ENCODE results near the gene SPRED3. TPM values are rescaled to one million over a fixed set of nuclear protein-coding genes. Genes with fewer than 3 reads are reported as not detected.
A peak's percentile ranks its signal among the peaks of the same experiment; 100 is the strongest.
"Not testable (repeated sequence)": the region's sequence is repeated elsewhere in the genome, so short reads cannot be mapped to it uniquely, and the experiment has no call there.

The SPRED3 gene
- total and polyA plus RNA-seq, 7 experiments from 2014 or later: 0.12 to 2.9 (median 2.6) TPM

DNA sequence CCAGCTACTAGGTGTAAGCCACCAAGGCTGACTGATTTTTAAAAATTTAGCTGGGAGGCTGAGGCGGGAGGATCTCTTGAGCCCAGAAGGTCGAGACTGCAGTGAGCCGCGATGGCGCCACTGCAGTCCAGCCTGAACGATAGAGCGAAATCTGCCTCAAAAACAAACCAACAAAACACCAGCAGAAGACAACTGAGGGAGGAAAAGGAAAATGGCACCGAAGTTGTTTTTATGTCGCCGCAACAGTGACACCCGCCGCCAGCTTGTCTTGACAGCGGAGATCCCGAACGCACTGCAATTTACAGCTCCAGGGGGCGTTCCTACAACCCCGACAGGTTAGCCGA is 14.1 kb downstream of the SPRED3 start:
- H3K9me3 ChIP-seq (ENCODE audit: control insufficient read depth in 2 of 3, low read length in 3 of 3): no peaks in the 10 kb centered on the region
- intact Hi-C loops (cut with micrococcal nuclease): loop anchor here (1.0 to 5.0 kb wide), 13 partner anchors 14 to 1010 kb away; partner anchors contain the start of genes ECH1 (in 1 of the 2), EIF3K (in 1 of the 2), GGN (in 1 of the 2) and PLEKHG2 (in 1 of the 2)
- H3K36me3 ChIP-seq (ENCODE audit: control insufficient read depth in 2 of 3, insufficient read depth in 3 of 3, low read length in 3 of 3): peaks cover 0 to 25% (median 0%) of the 10 kb centered on the region in 3 experiments
- Mint-ChIP-seq H3K36me3 (peaks cover 0 to 10% (median 3%) of the 10 kb centered on the region in 5 donors), H3K4me3 (peak overlapping the region; percentile 79 to 98 (median 90)), H3K27me3 (peaks cover 0 to 10% (median 0%) of the 10 kb centered on the region in 5 donors), H3K9me3 (no peaks in the 10 kb centered on the region), H3K4me1 (peaks cover 7 to 21% (median 19%) of the 10 kb centered on the region in 7 donors), H3K27ac (peak overlapping the region; percentile 79 to 97 (median 95))
- DNase-seq (no peak), ATAC-seq (no peak)
- H3K4me1 ChIP-seq (ENCODE audit: control insufficient read depth in 2 of 2, insufficient read depth in 2 of 2, low read length in 2 of 2): peaks cover 5 to 8% of the 10 kb centered on the region in 2 donors
- ChIA-PET CTCF (interaction anchor here (0.6 to 2.3 kb wide), 27 partner anchors 9 to 550 kb away, joined by 3 to 18 read pairs (median 3); partner anchors contain the start of genes CATSPERG, EIF3K, GGN and KCNK6), POLR2A (interaction anchor here (0.7 to 4.0 kb wide), 19 partner anchors 8 to 531 kb away, joined by 3 to 40 read pairs (median 5); partner anchors contain the start of genes ACTN4, CATSPERG, EIF3K and GGN)
- peak overlapping the region; percentile 40 for H3K4me3 ChIP-seq (ENCODE audit: low read length)
- peak overlapping the region; percentile 77 for H3K27ac ChIP-seq (ENCODE audit: low read depth, low read length)
- H3K27me3 ChIP-seq (ENCODE audit: control insufficient read depth in 2 of 2, insufficient read depth in 2 of 2, low read length in 2 of 2): no peaks in the 10 kb centered on the region

DNA sequence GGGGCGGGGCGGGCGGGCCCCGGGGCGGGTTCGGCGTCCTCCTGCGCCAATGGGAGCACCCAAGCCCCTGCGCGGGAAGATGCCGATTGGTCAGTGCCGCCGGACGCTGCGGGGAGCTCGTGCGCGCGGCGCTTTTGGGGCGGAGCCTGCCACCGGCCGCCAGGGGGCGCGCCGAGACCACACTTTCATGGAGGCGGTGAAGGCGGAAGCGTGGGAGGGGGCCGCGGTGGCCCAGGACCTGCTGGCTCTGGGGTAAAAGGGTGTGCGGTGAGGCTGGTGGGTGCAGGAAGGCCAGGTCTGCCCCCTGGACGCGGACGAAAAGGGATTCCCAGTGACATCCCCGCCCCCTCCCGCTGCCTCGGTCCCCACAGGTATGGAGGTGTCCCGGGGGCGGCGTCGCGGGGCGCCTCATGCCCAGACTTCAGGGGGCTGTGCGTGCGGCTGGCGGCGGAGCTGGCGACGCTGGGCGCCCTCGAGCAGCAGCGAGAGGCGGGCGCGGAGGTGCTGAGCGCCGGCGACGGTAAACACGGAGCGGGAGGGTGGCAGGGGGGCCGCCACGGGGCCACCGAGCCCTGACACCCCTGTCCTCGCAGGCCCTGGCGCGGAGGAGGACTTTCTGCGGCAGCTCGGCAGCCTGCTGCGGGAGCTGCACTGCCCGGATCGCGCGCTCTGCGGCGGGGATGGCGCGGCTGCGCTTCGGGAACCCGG is 14.6 kb downstream of the SPRED3 start, which contains the start of gene FAM98C:
FAM98C (plus strand) TSS at position 127 of the 708 bp plus-strand sequence; CDS start at position 188, 61 bp downstream.
- Histone ChIP-seq H3K27me3 (ENCODE audit: control insufficient read depth in 2 of 2, insufficient read depth in 2 of 2, low read length in 2 of 2) (no peaks in the 10 kb centered on the region), H3K4me1 (ENCODE audit: control insufficient read depth in 2 of 2, insufficient read depth in 2 of 2, low read length in 2 of 2) (peaks cover 5 to 8% of the 10 kb centered on the region in 2 donors), H3K9me3 (ENCODE audit: control insufficient read depth in 2 of 3, low read length in 3 of 3) (no peaks in the 10 kb centered on the region), H3K27ac (ENCODE audit: low read depth, low read length) (peak within 1 kb of the TSS; percentile 83), H3K36me3 (ENCODE audit: control insufficient read depth in 2 of 3, insufficient read depth in 3 of 3, low read length in 3 of 3) (peaks cover 0 to 28% (median 0%) of the 10 kb centered on the region in 3 experiments), H3K4me3 (ENCODE audit: low read length) (peak within 1 kb of the TSS; percentile 79)
- intact Hi-C loops (cut with micrococcal nuclease): loop anchor here (1.0 to 5.0 kb wide), 22 partner anchors 14 to 1009 kb away; partner anchors contain the start of genes GGN (in 2 of the 2), MRPS12 (in 2 of the 2), SARS2 (in 2 of the 2) and SPRED3 (in 2 of the 2)
- Mint-ChIP-seq H3K27me3 (peaks cover 0 to 10% (median 0%) of the 10 kb centered on the region in 5 donors), H3K9me3 (no peaks in the 10 kb centered on the region), H3K27ac (peak within 1 kb of the TSS; percentile 79 to 97 (median 95)), H3K4me1 (peaks cover 7 to 21% (median 19%) of the 10 kb centered on the region in 7 donors), H3K4me3 (peak within 1 kb of the TSS; percentile 79 to 98 (median 90)), H3K36me3 (peaks cover 0 to 11% (median 3%) of the 10 kb centered on the region in 5 donors)
- ChIA-PET CTCF (interaction anchor here (0.6 to 2.3 kb wide), 28 partner anchors 10 to 549 kb away, joined by 3 to 18 read pairs (median 3); partner anchors contain the start of genes CATSPERG, EIF3K, GGN and KCNK6), POLR2A (interaction anchor here (0.7 to 4.0 kb wide), 21 partner anchors 9 to 531 kb away, joined by 3 to 40 read pairs (median 5); partner anchors contain the start of genes ACTN4, CATSPERG, EIF3K and GGN)
- peak; percentile 98 for ATAC-seq
- DNase-seq: peak; percentile 97 to 99 (median 99)

GRCh38 chr19:38404858-38405257 is 16.4 kb downstream of the SPRED3 start:
- no peak for DNase-seq
- no peak overlapping the region for H3K27ac ChIP-seq (ENCODE audit: low read depth, low read length)
- intact Hi-C loops (cut with micrococcal nuclease): loop anchor here in 1 of 2 donors (5.0 kb wide), 1 partner anchor 1007 kb away; the partner anchor contains the start of gene PLEKHG2
- no peak overlapping the region for H3K4me3 ChIP-seq (ENCODE audit: low read length)
- Mint-ChIP-seq H3K4me1 (peaks cover 7 to 23% (median 19%) of the 10 kb centered on the region in 7 donors), H3K9me3 (no peaks in the 10 kb centered on the region), H3K27me3 (peaks cover 0 to 5% (median 0%) of the 10 kb centered on the region in 5 donors), H3K36me3 (peaks cover 0 to 13% (median 6%) of the 10 kb centered on the region in 5 donors), H3K27ac (peak overlapping the region in 5 of 9 donors; percentile 14 to 65 (median 48)), H3K4me3 (peak overlapping the region; percentile 55 to 96 (median 88))
- ChIA-PET CTCF (interaction anchor here (1.0 to 1.2 kb wide), 2 partner anchors 9 to 525 kb away, joined by 3 to 4 read pairs; no protein-coding TSS in a partner anchor), POLR2A (interaction anchor here (0.7 to 4.0 kb wide), 4 partner anchors 15 to 526 kb away, joined by 3 to 40 read pairs (median 16); partner anchors contain the start of genes EIF3K, MAP4K1, MRPS12 and PSMD8)
- ATAC-seq: no peak
- no peaks in the 10 kb centered on the region for H3K9me3 ChIP-seq (ENCODE audit: control insufficient read depth in 2 of 3, low read length in 3 of 3)
- H3K27me3 ChIP-seq (ENCODE audit: control insufficient read depth in 2 of 2, insufficient read depth in 2 of 2, low read length in 2 of 2): no peaks in the 10 kb centered on the region
- peaks cover 5 to 8% of the 10 kb centered on the region in 2 donors for H3K4me1 ChIP-seq (ENCODE audit: control insufficient read depth in 2 of 2, insufficient read depth in 2 of 2, low read length in 2 of 2)
- peaks cover 0 to 36% (median 0%) of the 10 kb centered on the region in 3 experiments for H3K36me3 ChIP-seq (ENCODE audit: control insufficient read depth in 2 of 3, insufficient read depth in 3 of 3, low read length in 3 of 3)

GRCh38 chr19:38405276-38405675 is 16.8 kb downstream of the SPRED3 start:
- peaks cover 0 to 13% (median 6%) of the 10 kb centered on the region in 5 donors for H3K36me3 Mint-ChIP-seq
- DNase-seq (no peak), ATAC-seq (no peak)
- intact Hi-C loops (cut with micrococcal nuclease): no loop called here
- peak overlapping the region in 3 of 9 donors; percentile 44 to 48 (median 47) for H3K27ac Mint-ChIP-seq
- H3K27me3 Mint-ChIP-seq: peaks cover 0 to 2% (median 0%) of the 10 kb centered on the region in 5 donors
- H3K9me3 ChIP-seq (ENCODE audit: control insufficient read depth in 2 of 3, low read length in 3 of 3): no peaks in the 10 kb centered on the region
- H3K4me3 Mint-ChIP-seq: peak overlapping the region in 7 of 10 donors; percentile 42 to 92 (median 55)
- H3K4me1 ChIP-seq (ENCODE audit: control insufficient read depth in 2 of 2, insufficient read depth in 2 of 2, low read length in 2 of 2): peaks cover 5 to 8% of the 10 kb centered on the region in 2 donors
- H3K27ac ChIP-seq (ENCODE audit: low read depth, low read length): no peak overlapping the region
- peaks cover 0 to 36% (median 0%) of the 10 kb centered on the region in 3 experiments for H3K36me3 ChIP-seq (ENCODE audit: control insufficient read depth in 2 of 3, insufficient read depth in 3 of 3, low read length in 3 of 3)
- no peaks in the 10 kb centered on the region for H3K27me3 ChIP-seq (ENCODE audit: control insufficient read depth in 2 of 2, insufficient read depth in 2 of 2, low read length in 2 of 2)
- ChIA-PET CTCF (interaction anchor here (0.8 kb wide), 1 partner anchor 230 kb away, joined by 3 read pairs; no protein-coding TSS in a partner anchor), POLR2A (interaction anchor here (0.7 to 3.8 kb wide), 3 partner anchors 16 to 525 kb away, joined by 3 to 29 read pairs (median 3); partner anchors contain the start of genes EIF3K, MAP4K1, MRPS12 and SARS2)
- peaks cover 7 to 23% (median 19%) of the 10 kb centered on the region in 7 donors for H3K4me1 Mint-ChIP-seq
- H3K4me3 ChIP-seq (ENCODE audit: low read length): no peak overlapping the region
- no peaks in the 10 kb centered on the region for H3K9me3 Mint-ChIP-seq

DNA sequence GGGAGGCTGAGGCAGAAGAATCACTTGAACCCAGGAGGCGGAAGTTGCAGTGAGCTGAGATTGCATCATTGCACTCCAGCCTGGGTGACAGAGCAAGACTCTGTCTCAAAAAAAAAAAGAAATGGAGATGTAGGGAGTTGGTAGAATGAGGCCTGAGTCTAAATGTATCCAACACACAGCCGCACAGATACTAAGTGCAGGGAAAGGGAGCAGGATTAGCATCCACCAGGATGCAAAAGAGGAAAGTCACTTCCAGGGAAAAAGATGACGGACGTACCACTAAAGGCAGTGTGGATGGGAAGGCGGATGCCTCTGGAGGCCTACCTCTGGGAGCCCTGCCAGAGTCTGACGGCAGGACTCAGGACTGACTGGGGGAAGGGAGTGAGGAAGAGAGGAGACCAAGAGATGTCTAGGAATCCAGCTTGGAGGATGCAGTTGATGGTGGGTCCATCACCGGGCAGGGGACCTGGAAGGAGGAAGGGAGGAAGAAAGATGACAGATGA is 21.2 kb downstream of the SPRED3 start:
- ATAC-seq (no peak), DNase-seq (no peak)
- peaks cover 0 to 12% (median 6%) of the 10 kb centered on the region in 5 donors for H3K36me3 Mint-ChIP-seq
- Histone ChIP-seq H3K27me3 (ENCODE audit: control insufficient read depth in 2 of 2, insufficient read depth in 2 of 2, low read length in 2 of 2) (no peaks in the 10 kb centered on the region), H3K4me3 (ENCODE audit: low read length) (no peak overlapping the region), H3K36me3 (ENCODE audit: control insufficient read depth in 2 of 3, insufficient read depth in 3 of 3, low read length in 3 of 3) (peaks cover 0 to 32% (median 0%) of the 10 kb centered on the region in 3 experiments), H3K9me3 (ENCODE audit: control insufficient read depth in 2 of 3, low read length in 3 of 3) (no peaks in the 10 kb centered on the region), H3K27ac (ENCODE audit: low read depth, low read length) (no peak overlapping the region), H3K4me1 (ENCODE audit: control insufficient read depth in 2 of 2, insufficient read depth in 2 of 2, low read length in 2 of 2) (no peaks in the 10 kb centered on the region)
- no peaks in the 10 kb centered on the region for H3K9me3 Mint-ChIP-seq
- H3K27me3 Mint-ChIP-seq: no peaks in the 10 kb centered on the region
- no peak overlapping the region for H3K4me3 Mint-ChIP-seq
- CTCF ChIA-PET: no interaction called here
- peaks cover 4 to 11% (median 7%) of the 10 kb centered on the region in 7 donors for H3K4me1 Mint-ChIP-seq
- intact Hi-C loops (cut with micrococcal nuclease): no loop called here
- POLR2A ChIA-PET: no interaction called here
- peak overlapping the region in 2 of 9 donors; percentile 67 to 78 for H3K27ac Mint-ChIP-seq

GRCh38 chr19:38410407-38410806 is 21.9 kb downstream of the SPRED3 start:
- POLR2A ChIA-PET; intact Hi-C loops (cut with micrococcal nuclease); H3K27me3 ChIP-seq (ENCODE audit: control insufficient read depth in 2 of 2, insufficient read depth in 2 of 2, low read length in 2 of 2); H3K27me3 Mint-ChIP-seq; H3K4me3 ChIP-seq (ENCODE audit: low read length); ATAC-seq; H3K36me3 Mint-ChIP-seq; H3K4me1 ChIP-seq (ENCODE audit: control insufficient read depth in 2 of 2, insufficient read depth in 2 of 2, low read length in 2 of 2); H3K9me3 Mint-ChIP-seq; DNase-seq; H3K4me1 Mint-ChIP-seq; H3K9me3 ChIP-seq (ENCODE audit: control insufficient read depth in 2 of 3, low read length in 3 of 3); H3K27ac ChIP-seq (ENCODE audit: low read depth, low read length); H3K4me3 Mint-ChIP-seq: not testable (repeated sequence)
- peak overlapping the region in 1 of 9 donors; percentile 46 for H3K27ac Mint-ChIP-seq
- H3K36me3 ChIP-seq (ENCODE audit: control insufficient read depth in 2 of 3, insufficient read depth in 3 of 3, low read length in 3 of 3): peaks cover 0 to 25% (median 0%) of the 10 kb centered on the region in 3 experiments
- CTCF ChIA-PET: interaction anchor here (0.6 kb wide), 1 partner anchor 105 kb away, joined by 3 read pairs; no protein-coding TSS in a partner anchor

All from naive thymus-derived CD4-positive, alpha-beta T cell (primary cell).